Right ventricle myocardium inferior (tissue), 1 donor: ENCODE measurements around the gene APPBP2. TPM values are rescaled to one million over a fixed set of nuclear protein-coding genes. Genes with fewer than 3 reads are reported as not detected.
"Not testable (repeated sequence)": the region's sequence is repeated elsewhere in the genome, so short reads cannot be mapped to it uniquely, and the experiment has no call there.

Source experiments
- ATAC-seq: fragments of 200-7000 bp; cut with Tn5 transposase; one replicate; pipeline ENCODE4 v1.9.1; 2020; ENCODE audit warnings: mild to moderate bottlenecking, moderate library complexity
- DNase-seq: peaks from one replicate; pipeline ENCODE4 v3.0.0; 2021; ENCODE audit errors: missing footprints
- intact Hi-C: fragments of 100-400 bp; cut with DNase I; formaldehyde crosslinking; loops from one replicate; pipeline ENCODE4 v1.11.0; 2022
- total RNA-seq: library from RNA; stranded (reverse); fragmentation: NEBNext Ultra II Directional; extraction: Animal tissue kit (Norgen Biotek cat#: 25700); gene quantifications from one replicate; pipeline ENCODE4 v1.2.1, GENCODE V29; 2021
- donor health status: DM: no; HTN: yes; CAD: no; lungs with severe emphysema.

Gene APPBP2
- total RNA-seq, 1 donor from 2014 or later, result 16.7 TPM

DNA sequence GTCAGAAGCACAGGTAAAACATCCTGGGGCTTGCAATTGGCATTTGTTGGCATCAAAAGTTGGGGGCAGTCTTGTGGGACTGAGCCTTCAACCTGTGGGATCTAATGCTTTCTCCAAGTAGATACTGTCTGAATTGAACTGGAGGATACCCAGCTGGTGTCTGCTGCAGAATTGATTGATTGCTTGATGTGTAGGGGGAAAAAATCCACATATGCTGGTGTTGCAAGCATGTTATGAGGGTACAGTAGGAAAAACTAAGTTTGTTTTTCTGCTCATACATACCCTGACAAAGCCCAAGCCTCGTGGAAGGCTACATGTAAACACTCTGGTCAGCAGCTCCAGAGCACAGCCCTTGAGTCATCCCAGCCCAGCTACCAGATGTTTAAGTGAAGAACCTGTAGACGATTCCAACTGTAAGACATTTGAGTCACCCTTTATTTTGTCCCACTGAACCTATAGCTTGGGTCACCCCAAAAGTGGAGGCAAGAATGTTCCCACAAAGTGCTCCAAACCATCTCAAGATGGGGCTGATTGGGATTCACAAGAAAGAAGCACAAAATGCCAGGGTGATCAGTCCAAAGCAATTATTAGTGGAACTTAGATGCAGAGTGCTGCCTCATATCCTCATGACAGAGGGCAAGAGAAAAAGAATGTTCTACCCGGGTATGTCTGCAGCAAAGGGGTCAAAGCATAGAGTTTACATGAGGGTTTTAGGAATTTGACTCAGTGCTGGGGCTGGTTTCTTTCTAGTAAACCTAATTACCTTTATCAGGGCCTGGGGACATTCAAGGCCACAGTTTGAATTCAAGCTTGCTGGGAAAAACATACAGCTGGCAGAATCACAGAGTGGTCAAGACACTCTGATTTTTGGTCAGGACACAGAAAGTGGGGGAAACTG lies 9.6 kb upstream of the APPBP2 start:
- intact Hi-C loops, result no loop called here
- no peak for DNase-seq
- no peak for ATAC-seq

DNA sequence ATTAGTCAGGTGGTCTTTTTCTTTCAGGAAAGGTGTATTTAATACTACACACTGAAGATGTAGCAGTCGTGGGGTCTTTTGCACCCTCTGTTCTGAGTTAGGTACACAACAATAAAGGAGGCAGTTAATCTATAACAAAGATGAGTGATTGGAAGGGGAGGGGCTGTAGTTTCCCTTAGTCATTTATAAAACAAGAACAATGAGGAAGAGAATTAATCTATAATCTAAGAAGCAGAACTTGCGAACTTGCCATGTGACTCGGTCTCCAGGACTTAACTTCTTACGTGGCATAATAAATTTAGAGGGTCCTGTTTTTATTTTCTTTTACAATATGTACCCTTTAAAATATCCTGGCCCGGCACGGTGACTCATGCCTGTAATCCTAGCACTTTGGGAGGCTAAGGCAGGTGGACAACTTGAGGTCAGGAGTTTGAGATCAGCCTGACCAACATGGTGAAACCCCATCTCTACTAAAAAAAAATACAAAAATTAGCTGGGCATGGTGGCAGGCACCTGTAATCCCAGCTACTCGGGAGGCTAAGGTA lies 8.6 kb upstream of the APPBP2 start:
- DNase-seq (no peak), ATAC-seq (no peak)
- intact Hi-C loops, result no loop called here

DNA sequence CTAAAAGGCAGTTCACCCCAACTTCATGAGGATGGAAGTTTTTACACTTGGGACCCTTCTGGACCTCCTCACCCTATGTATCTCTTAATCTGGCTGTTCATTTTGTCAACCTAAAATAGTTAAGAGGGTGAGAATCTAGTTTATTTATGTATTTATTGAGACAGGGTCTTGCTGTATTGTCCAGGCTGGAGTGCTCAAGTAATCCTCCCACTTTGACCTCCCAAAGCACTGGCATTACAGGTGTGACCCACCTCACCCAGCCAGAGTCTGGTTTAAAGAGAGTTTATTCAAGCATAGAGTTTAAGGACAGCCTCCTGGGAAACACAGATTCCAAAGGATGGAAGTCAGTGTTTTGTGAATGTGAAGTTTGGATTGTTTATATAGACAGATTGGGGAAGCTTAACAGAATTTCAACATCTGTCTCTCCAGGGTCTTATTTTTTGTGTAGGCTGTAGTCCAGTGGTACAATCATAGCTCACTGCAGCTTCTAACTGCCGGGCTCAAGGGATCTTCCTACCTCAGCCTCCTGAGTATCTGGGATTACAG lies 8.0 kb upstream of the APPBP2 start:
- no peak for DNase-seq
- intact Hi-C loops, result no loop called here
- ATAC-seq, result no peak

DNA sequence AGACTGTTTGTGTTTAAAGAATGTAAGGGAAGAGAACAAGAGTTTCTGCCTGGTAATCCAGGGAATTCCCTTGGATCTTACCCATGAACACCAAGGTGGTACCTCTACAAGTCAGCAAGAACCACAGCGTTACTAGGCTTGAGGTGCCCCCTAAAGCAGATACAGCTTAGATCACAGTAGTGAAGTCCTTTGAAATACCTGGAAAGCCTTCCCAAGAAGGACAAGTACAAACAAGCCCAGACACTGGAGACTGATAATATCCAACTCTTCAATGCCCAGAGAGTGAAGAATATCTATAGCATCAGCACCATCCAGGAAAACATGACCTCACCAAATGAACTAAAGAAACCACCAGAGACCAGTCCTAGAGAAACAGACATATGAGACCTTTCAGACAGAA lies 3.8 kb upstream of the APPBP2 start:
- DNase-seq (no peak), ATAC-seq (no peak)
- intact Hi-C loops, result loop anchor here (10.0 kb wide), 1 partner anchor 105 kb away; no protein-coding TSS in a partner anchor

DNA sequence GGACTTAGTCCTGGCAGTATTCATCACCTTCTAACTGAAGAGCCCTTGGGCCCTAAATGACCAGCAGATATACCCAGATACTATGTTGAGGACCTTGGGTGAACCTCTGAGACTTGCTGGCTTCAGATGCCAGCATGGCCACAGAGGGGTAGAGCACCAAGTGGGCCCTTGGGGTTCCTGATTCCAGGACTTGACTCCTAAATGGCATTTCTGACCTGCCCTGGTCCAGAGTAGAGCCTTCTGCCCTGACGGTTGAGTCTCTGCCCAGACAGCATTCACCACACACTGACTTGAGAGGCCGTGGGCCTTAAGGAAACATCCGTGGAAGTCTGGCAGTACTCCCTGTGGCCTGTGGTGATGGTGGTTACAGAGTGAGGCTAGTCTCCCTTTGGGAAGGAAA lies 2.8 kb upstream of the APPBP2 start:
- intact Hi-C loops, result loop anchor here (10.0 kb wide), 1 partner anchor 106 kb away; no protein-coding TSS in a partner anchor
- ATAC-seq (no peak), DNase-seq (no peak)

DNA sequence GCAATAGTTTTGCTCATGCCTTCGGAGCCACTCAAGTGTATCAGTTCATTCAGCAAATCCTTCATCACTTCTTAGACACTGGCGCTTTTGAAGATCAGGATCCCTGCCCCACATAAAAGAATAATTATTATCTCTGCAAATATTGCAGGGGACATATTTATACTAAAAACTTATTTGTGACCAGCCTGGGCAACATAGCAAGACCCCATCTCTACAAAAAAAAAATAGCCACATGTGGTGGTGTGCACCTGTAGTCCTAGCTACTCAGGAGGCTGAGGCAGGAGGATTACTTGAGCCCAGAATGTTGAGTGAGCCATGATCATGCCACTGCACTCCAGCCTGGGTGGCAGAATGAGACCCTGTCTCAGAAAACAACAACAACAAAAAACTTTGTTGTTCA lies 1.7 kb upstream of the APPBP2 start:
- no peak for DNase-seq
- ATAC-seq, result no peak
- intact Hi-C loops, result loop anchor here (2.0 to 10.0 kb wide), 2 partner anchors 73 to 107 kb away; partner anchors contain the start of gene PPM1D

DNA sequence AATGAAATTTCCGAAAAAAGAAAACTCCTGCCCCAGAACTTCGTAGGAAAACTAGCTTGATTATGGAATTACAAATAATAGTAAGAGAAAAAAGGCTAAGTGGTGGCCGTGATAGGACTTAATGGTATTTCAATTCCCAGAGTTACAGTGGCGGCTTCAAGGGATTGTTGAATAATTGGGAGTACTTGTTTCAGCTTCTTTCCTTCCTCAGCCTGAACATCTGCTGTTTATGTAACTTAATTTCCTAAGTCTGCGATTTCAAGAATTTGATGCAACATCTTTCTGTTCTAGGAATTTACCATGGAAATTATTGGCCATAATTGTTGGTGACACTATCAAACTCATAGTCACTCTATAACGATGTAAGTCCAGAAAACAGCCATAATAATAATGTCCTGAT lies 684 bp upstream of the APPBP2 start:
- intact Hi-C loops, result loop anchor here (2.0 to 10.0 kb wide), 2 partner anchors 74 to 108 kb away; partner anchors contain the start of gene PPM1D
- ATAC-seq, result no peak
- DNase-seq, result no peak

DNA sequence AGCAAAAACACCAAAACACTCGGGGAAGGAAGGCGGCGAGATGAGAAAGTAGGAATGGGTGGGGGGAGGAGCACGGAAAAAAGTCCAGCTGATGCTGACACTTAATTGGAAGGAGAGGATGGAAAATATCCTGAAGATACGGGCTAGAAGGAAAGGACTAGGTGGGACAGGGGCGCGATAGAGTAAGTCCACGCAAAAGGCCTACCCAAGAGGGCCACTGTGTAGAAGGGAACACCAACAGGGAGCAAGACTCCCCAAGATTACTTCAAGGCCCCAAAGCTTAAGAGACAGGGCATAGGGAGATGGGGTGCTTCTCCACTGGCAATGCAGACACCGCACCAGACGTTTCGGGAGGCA lies 736 bp downstream of the APPBP2 start:
- intact Hi-C loops, result loop anchor here (10.0 kb wide), 1 partner anchor 109 kb away; no protein-coding TSS in a partner anchor
- DNase-seq (no peak), ATAC-seq (peak; percentile 5)

DNA sequence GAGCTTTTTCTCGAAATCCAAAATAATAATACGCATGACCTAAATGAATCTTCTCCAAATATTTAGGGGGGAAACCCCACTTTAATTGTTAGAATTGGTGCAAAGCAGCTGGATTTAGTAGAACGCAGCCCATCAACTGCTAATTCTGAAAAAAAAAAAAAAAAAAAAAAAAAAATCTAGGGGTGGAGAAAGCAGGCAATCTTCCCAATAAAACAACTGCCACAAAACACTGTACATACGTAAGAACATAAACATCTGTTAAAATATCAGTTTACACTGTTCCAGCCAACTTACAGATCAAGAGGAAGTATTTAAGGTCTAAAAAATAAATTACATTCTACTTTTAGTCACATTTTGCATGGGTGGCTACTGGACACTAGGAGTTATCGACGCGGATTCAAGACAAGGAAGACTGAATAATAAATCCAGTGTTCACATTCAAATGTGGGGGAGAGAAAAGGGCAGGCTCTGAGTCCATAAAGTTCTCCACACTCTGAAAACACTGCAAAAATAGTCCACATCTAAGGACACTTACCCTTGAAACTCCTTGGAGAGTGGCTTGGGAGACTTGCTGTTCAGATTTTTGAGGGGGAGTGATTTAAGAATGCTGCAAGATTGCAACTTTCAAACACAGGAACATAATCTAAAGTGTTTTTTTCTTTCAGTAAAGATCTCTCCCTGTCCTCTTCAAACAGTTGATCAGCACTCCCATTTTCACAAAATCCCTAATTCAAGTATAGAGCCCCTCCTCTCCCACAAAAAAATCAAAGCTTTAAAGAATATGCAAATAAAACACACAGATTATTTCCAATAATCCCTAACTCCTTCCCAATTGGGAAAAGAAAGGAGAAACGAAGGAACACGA lies 1.3 kb downstream of the APPBP2 start:
- intact Hi-C loops, result loop anchor here (5.0 to 10.0 kb wide), 2 partner anchors 43 to 110 kb away; no protein-coding TSS in a partner anchor
- ATAC-seq (no peak), DNase-seq (no peak)

DNA sequence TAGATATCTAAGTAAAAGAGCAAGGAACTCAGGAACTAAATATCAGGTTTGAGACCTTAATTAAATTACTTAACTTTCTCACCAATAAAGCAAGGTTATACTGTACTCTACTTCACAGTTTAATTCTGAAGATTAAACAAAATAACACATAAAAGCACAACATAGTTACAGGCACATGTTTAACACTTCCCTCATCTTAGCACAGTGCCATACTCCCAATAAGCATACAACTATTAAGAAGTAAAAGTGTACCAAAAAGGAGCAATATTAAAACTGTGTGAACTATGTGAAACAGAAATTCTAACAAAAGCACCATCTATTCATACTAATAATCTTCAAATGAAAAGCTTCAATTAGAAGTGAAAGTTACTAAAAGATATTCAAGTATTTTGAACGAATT lies 2.2 kb downstream of the APPBP2 start:
- intact Hi-C loops, result loop anchor here (5.0 to 10.0 kb wide), 2 partner anchors 43 to 111 kb away; no protein-coding TSS in a partner anchor
- no peak for DNase-seq
- ATAC-seq, result no peak

DNA sequence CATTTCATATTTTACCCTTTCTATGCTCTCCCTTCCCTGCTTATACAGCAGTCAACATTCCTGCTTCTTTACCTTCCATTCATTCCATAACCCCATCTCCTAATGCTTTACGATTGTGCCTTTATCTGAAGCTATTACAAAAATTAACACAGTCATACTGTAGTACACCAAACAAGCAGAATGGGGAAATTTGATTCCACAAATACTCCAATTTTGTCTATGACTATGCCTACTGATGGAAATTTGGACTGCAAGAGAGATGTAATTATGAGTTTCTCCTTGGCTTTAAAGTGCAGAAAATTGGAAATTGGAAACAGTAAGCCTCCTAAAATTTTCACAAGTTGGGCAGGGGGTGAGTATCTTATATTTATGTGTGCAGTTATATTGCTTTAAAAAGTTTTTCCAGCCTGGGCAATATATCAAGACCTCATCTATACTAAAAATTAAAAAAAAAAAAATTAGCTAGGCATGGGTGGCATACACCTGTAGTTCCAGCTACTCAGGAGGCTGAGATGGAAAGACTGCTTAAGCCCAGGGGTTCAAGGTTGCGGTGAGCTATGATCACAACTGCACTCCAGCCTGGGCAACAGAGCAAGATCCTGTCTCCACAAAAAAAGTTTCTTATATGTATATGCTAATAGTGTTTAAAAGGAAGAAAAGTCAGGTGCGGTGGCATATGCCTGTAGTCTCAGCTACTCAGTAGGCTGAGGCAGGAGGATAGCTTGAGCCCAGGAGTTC lies 3.0 kb downstream of the APPBP2 start:
- intact Hi-C loops, result loop anchor here (5.0 to 10.0 kb wide), 2 partner anchors 44 to 112 kb away; no protein-coding TSS in a partner anchor
- ATAC-seq (no peak), DNase-seq (no peak)

DNA sequence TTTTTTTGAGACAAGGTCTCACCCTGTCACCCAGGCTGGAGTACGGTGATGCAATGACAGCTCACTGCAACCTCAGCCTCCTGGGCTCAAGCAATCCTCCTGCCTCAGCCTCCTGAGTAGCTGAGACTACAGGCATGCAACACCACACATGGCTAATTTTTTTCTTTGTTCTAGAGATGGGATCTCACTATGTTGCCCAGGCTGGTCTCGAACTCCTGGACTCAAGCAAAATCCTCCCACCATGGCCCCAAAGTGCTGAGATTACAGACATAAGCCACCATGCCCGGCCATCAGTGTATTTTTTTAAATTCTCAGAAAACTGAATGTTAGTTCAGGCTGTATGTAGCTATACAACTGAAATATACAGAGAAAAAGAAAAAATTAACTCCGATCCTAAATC lies 6.2 kb downstream of the APPBP2 start:
- intact Hi-C loops, result loop anchor here (5.0 to 10.0 kb wide), 2 partner anchors 48 to 115 kb away; no protein-coding TSS in a partner anchor
- ATAC-seq (no peak), DNase-seq (no peak)

DNA sequence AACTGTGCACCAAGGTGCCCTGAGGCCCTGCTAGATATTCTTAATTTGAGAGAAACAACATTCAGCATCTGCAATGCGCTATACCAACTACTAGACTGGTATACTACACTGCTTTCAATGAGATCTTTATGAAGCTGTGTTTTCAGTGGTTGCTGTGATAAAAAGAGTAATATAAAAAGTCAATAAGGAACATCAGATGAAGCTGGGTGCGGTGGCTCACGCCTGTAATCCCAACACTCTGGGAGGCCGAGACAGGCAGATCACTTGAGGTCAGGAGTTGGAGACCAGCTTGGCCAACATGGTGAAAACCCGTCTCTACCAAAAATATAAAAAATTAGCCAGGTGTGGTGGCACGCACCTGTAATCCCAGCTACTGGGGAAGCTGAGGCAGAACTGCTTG lies 10.4 kb downstream of the APPBP2 start:
- intact Hi-C loops, ATAC-seq, DNase-seq: not testable (repeated sequence)

DNA sequence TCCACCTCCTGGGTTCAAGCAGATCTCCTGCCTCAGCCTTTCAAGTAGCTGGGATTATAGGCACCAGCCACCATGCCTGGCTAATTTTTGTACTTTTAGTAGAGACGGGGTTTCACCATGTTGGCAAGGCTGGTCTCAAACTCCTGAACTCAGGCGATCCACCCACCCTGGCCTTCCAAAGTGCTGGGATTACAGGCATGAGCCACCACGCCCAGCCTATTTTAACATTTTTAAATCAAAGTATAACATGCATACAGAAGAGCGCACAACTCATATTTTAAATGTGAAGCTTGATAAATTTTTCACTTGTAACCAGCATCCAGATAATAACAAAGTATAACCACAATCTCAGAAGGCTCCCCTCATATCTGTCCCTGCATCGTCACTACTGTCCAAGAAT lies 10.8 kb downstream of the APPBP2 start:
- ATAC-seq, intact Hi-C loops, DNase-seq: not testable (repeated sequence)

DNA sequence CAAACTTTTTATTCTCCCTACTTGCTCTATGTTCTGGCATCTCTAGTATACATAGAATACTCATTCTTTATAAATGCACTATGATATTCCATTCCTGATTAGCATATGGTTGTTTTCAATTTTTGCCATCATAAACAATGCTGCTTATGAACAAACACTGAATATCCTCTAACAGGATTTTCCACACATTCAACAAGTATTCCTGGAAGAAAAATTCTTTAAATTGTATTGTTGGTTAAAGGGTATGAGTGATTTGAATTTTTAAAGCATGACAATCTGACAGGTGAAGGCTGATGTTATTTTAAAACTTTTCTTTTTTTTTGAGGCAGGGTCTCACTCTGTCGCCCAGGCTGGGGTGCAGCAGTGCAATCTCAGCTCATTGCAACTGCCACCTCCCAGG lies 11.5 kb downstream of the APPBP2 start:
- ATAC-seq, result no peak
- intact Hi-C loops, result no loop called here
- DNase-seq, result no peak

DNA sequence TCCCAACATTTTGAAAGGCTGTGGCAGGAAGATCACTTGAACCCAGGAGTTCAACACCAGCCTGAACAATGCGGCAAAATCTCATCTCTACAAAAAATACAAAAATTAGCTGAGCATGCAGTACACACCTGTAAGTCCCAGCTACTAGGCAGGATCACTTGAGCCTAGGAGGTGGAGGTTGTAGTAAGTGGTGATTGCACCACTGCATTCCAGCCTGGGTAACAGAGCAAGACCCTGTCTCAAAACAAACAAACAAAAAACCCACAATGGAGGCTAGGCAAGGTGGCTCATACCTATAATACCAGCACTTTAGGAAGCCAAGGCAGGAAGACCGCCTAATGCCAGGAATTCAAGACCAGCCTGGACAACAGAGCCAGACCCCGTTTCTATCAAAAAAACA lies 12.0 kb downstream of the APPBP2 start:
- intact Hi-C loops, result no loop called here
- ATAC-seq, result no peak

DNA sequence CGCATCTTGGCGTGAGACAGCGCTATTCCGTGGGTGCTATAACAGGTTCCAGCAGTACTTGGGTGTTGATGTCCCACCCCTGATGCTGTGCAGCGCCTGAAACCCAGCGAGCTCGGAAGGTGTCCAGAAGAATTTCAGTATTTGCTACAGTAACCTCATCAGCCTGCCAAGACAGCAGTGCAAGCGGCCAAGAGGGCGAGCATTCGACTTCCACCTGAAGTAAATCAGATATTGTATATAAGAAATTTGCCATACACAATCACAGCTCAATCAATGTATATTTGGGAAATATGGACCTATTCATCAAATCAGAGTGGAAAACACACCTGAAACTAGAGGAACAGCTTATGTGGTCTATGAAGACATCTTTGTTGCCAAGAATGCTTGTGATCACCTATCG lies 13.0 kb downstream of the APPBP2 start:
- intact Hi-C loops, result no loop called here
- no peak for ATAC-seq
- no peak for DNase-seq

More for the DNA sequence above, 12.0 kb downstream of the APPBP2 start:
- DNase-seq, result no peak

DNA sequence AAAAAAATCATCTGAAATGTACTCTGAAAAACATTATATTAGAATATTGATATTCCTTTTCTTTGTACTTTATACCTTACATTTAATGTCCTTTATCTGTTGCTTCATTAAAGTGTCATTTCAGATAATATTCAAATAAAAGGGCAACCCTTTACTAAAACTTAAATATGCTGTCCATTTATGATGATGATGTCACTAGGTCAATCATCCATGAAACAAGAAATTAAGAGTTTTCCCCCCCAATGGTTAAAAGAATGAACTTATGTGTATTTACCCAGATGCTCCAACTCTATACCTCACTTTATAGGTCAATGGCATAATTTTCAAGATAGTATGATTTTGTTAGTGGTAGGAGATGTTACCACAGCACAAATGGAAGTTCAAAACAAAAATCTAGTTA lies 15.3 kb downstream of the APPBP2 start:
- intact Hi-C loops, result no loop called here
- ATAC-seq, result no peak
- DNase-seq, result no peak
